ENCODE measurements around the gene ZZZ3.

DNA sequence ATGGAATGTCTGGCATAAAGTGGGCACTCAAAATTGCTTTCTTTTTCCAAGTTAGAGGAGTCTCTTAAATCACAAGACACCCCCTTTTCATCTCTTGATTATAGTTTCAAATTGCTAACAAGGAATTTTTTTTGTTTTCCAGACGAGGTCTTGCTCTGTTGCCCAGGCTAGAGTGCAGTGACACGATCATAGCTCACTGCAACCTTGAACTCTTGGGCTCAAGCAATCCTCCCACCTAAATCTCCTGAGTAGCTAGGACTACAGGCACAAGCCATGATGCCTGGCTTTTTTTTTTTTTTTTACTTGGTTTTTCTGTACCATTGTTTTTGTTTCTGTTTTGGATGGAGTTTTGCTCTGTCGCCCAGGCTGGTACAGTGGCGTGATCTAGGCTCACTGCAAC lies 20.8 kb downstream of the ZZZ3 start:
- TF ChIP-seq, protein P1, sequence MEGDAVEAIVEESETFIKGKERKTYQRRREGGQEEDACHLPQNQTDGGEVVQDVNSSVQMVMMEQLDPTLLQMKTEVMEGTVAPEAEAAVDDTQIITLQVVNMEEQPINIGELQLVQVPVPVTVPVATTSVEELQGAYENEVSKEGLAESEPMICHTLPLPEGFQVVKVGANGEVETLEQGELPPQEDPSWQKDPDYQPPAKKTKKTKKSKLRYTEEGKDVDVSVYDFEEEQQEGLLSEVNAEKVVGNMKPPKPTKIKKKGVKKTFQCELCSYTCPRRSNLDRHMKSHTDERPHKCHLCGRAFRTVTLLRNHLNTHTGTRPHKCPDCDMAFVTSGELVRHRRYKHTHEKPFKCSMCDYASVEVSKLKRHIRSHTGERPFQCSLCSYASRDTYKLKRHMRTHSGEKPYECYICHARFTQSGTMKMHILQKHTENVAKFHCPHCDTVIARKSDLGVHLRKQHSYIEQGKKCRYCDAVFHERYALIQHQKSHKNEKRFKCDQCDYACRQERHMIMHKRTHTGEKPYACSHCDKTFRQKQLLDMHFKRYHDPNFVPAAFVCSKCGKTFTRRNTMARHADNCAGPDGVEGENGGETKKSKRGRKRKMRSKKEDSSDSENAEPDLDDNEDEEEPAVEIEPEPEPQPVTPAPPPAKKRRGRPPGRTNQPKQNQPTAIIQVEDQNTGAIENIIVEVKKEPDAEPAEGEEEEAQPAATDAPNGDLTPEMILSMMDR (conservative IDR thresholded peaks at IDR 0.05; ENCODE audit: low read length), result no peak
- no peak for TF ChIP-seq EZH2phosphoT487 (IDR thresholded peaks at IDR 0.05; ENCODE audit: borderline replicate concordance)
